ENCODE results near the gene SATB1.

DNA sequence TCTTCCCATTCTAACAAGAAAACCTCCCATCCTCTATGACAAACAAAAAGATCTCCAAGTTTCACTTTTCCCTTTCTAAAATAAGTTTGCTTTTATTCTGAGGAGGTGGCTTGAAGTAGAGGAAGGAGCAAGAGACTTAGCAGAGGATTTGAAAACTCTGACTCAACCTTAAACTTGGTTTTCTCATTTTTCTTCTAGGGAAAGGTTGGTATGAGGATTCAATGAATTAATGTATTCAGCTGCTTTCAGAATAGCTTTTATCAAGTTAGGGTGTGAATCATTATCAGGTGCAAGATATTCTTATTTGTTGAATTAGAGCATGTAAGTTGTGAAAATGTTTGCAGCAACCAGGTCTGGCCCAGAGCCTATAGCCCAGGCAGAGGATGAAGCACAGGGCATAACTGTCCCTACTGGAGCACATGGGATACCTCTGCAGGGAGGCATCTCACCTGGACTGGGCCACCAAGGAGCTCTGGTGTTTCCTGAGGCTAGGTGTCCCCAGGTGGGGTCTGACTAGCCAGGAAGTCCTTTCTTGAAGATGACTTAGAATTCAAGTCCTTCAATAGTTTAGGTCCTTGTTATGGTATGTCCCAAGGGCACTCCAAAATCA, 42.3 kb downstream of the SATB1 start:
- TF ChIP-seq POLR2A (IDR thresholded peaks at IDR 0.05; ENCODE audit: low read length) (no peak), GATA1 (IDR thresholded peaks at IDR 0.05; ENCODE audit: low read depth, low read length) (no peak)

Measured in erythroblast (primary cell).